GM21529 (cell line): Measurements from ENCODE around the gene IL23R.

Experiments used
- ATAC-seq: cut with Tn5 transposase; IDR thresholded peaks from one replicate; pipeline ENCODE4 v1.9.1; 2021; ENCODE audit not compliant: unreplicated experiment

The IL23R gene

GRCh38 chr1:67228791-67229190 is 62.5 kb downstream of the IL23R start:
- no peak for ATAC-seq

DNA sequence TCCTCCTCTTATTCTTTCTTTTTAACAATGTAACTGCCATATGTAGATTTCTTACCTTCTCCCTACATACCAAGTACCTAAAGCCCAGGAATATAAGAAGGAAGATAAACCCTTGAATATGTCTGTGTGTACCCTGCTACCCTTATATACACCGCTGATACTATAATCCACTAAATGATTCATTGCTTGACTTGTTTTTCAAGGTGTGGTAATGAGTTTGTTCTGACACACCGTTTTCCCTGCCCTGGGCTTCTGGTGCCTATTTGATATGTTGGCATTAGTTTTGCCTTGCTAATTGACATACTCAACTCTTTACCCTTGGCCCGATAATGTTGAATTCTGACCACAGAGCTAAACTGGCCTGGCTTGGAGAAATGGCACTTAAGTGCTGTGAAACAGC is 64.3 kb downstream of the IL23R start:
- ATAC-seq, result no peak

DNA sequence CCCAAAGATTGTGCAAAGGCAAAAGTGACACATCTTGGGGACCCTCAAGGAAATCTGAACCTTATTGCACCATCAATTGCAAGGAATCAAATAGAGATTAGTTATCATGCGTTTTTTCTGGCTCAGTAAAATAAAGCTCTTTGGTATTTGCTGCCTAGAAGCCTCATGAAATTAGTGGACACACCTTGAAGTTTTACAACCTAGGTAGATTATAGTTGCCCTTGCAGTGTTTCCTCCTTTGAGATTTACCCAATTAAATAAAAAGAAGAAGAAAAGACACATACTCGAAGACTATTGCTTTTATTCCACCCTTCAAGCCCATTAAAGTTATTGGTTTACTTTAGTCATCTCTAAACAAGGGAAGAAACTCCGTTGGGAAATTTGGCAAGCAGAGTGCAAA is 70.0 kb downstream of the IL23R start:
- ATAC-seq, result no peak

GRCh38 chr1:67239738-67240137 is 73.5 kb downstream of the IL23R start:
- no peak for ATAC-seq

- ATAC-seq, result no peak
These were observed 75.0 kb downstream of the IL23R start for GRCh38 chr1:67241200-67241746.

DNA sequence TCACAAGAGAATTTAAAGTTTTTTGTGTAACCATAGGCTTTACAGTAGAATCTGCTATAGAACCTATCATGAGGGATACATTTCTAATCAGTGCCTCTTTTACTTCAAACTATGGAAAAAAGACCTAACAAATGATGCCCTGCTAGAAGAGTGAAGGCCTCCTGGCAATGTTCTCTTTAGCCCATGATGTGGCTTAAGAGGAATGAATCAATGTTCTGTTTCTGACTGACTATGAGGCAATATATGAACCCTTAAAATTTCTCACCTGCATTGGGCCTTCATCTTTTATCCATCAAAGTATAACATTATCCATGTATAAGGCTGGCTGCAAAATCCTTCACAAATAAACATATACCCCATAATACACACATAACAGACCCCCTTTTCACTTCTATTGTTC is 75.8 kb downstream of the IL23R start:
- no peak for ATAC-seq

DNA sequence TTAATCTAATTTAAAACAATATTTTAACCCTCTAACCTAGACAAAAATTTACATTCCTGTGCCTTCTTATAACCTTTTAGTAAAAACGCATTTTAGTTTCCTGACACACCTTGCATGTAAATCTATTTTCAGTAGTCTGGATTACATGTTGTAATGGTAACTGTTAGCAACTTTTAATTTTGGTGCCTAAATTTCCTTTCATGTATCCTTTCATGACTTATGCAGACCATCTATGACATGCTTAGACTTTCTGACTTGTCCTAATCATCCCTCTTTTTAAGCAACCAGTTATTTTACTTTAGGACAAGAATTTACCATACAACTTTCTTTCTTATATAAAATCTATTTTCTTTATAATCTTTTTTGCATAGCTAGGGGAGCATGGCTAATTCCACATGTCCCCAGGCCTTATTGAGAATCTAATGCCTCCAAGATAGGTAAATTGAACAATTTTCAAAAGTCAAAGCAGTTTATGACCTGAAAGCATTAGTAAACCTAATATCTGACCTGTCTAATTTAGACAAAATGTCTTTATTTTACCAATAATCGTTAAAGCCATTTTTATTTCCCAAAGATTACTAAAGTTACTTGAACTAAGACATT is 83.9 kb downstream of the IL23R start:
- ATAC-seq, result no peak

- ATAC-seq, result no peak
These were observed 90.3 kb downstream of the IL23R start for GRCh38 chr1:67256291-67257172.

DNA sequence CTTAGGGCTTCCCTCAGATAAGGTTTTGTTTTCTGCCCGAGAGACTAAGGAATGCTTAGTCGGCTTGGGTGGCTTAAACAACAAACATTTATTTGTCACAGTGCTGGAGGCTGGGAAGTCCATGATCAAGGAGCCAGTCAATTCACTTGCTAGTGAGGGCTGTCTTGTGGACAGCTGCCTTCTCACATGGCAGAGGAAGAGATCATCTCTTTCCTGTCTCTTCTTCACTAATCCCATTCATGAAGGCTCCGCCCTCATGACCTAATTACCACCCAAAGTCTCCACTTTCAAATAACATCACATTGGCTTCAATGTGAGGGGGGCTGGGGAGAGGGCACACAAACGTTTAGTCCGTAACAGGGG is 90.9 kb downstream of the IL23R start:
- ATAC-seq, result no peak

- no peak for ATAC-seq
These were observed 95.4 kb downstream of the IL23R start for GRCh38 chr1:67261680-67262079.

- ATAC-seq, result no peak
These were observed 96.5 kb downstream of the IL23R start for GRCh38 chr1:67262735-67263134.

DNA sequence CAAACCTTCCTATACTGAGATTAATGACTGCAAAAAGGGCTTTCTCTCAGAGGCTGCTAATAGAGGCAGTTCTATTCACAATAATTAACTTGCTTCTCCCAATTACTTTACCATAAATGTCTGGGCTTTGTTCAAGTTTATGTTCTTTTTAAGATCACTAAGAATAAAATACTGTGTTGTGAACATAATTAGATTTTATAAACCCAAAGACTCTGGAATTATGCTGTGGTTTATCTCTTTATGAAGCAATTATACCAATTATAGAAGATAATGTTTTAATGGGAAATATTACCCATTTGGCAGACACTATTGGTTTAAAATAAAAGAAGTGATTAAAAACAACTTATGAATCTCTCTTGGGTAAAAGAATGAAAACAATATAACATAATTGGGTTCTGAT is 97.9 kb downstream of the IL23R start:
- ATAC-seq, result no peak

DNA sequence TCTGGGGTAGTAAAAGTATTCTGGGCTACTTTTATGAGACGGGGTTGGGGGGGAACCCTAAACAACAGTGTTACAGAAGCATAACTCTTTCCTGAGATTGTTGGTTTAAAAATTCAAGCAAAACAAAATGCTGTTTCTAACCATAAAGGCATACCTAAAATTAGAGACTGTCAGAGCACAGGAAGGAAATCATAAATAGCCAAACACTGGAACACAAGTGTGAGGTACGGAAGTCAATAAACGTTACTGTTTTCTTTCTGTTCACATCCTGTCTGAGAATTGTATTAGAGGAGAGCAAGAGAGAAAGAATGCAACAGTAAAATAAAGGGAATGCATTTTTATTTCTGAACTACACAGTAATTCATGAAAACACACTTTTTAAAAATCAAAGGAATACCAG is 98.6 kb downstream of the IL23R start:
- peak; percentile 70 for ATAC-seq

- ATAC-seq, result no peak
These were observed 102.8 kb downstream of the IL23R start for GRCh38 chr1:67269061-67269460.

DNA sequence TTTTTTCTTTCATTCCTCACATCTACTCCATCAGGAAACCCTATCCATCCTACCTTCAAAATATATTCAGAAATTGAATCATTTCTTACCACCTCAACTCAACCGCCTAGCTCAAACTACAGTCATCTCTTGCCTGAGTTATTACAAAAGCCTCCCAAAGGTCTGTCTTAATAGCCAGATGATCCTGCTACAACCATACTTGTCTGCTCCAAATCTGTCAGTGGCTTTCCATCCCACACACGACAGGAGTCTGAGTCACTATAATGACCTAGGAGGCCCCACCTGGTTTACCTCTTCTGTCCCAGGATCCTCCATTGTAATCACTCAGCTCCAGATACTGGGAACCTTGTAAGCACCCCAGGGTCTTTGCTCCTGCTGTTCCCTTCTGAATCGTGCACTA is 104.3 kb downstream of the IL23R start:
- ATAC-seq, result no peak

GRCh38 chr1:67273591-67273990 is 107.3 kb downstream of the IL23R start:
- ATAC-seq, result no peak

DNA sequence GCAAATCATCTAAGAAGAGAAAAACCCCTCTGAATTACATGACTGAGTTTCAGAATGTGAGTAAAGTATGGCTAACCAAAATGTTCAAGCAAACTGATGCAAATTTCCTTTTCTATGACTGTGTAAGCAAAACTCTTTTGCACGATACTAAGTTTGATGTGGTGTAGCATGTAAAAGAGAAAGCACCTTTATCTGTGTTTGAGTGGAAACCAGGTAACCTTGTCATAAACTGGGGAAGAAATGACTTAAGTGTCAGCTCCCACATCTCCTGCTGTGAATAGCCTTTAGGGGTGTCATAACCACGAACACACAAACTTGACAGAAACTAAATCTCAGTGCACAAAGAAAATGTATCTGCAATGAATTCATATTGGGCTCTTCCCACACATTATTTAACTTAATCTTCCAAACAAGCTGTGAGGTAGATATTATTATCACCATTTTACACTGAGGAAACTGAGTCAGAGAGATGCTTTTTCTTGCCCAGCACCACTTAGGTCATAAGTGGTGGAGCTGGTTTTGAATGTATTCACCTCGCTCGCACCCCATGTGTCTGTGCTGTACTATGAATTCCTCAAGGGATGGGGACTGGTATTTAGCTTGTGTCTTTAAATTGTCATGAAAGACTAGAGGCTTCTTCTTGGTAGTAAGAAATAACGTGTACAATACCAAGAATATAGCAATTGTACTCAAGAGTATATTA is 108.5 kb downstream of the IL23R start:
- peak; percentile 65 for ATAC-seq

DNA sequence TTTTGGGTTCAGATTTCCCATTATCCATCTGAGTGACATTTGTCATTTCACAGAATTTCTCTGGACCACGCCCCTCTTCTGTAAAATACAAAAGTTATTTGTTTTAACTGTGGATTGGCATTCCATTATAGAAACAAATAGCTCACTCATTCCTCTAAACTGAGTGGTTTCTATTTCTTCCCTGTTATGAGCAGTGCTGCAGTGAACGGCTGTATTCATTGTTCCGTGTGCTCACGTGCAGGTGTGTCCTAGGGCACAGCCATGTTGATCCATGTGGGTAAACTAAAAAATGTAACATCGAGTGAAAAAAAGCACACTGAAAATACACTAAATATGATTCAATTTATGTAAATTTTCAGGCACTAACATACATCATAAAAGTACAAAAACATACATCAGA is 114.4 kb downstream of the IL23R start:
- no peak for ATAC-seq

- no peak for ATAC-seq
These were observed 115.0 kb downstream of the IL23R start for GRCh38 chr1:67281244-67281643.

DNA sequence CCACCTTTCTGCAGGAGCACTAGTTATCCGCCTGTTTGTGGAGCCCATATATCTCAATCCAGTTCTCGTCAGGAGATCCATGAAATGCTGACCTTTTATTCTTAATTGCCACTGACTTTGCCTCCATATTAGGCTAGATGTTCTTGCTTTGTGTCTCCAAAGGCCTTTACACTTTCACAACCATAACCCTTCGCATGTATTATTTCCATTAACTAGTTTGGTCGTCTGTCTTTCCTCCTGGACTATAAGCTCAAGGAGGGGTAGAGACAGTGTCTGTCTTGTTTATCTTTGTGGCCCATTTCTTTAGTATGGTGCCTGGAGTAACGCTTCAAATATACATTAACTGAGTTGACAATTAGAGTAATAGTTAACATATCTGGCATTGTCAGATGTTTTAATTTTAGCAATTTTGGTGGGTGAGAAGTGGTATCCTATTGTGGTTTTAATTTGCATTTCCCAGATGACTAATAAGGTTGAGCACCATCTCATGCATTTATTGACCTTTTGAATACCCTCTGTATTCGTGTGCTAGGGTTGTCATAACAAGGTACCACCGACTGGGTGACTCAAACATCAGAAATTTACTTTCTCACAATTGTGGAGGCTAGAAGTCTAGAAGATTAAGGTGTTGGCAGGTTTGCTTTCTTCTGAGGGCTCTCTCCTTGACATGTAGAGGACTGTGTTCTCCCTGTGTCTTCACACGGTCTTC is 119.7 kb downstream of the IL23R start:
- ATAC-seq, result peak; percentile 76

GRCh38 chr1:67290236-67290635 is 124.0 kb downstream of the IL23R start:
- no peak for ATAC-seq
